Mesenchymal stem cell (in vitro differentiated cells and primary cell): ENCODE data around the gene PHKB.
"Not testable (repeated sequence)": the region's sequence is repeated elsewhere in the genome, so short reads cannot be mapped to it uniquely, and the experiment has no call there.

ENCODE experiments used
- DNase-seq: peaks from one replicate; pipeline ENCODE4 v3.0.0-alpha.2; 2013
- H2AFZ ChIP-seq: one replicate; pipeline ENCODE4 v1.6.1; 2013; ENCODE audit warnings: low read depth, mild to moderate bottlenecking, control low read depth, inconsistent platforms, low read length, moderate library complexity
- H2AK5ac ChIP-seq: 2 replicates; pipeline ENCODE4 v1.6.1; 2013; ENCODE audit warnings: low read length, moderate library complexity, mild to moderate bottlenecking, inconsistent platforms; ENCODE audit not compliant: severe bottlenecking
- H2BK120ac ChIP-seq: one replicate; pipeline ENCODE4 v1.6.1; 2013; ENCODE audit warnings: low read depth, mild to moderate bottlenecking, inconsistent platforms, low read length, moderate library complexity
- H2BK12ac ChIP-seq, 2 experiments: one replicate each; pipeline ENCODE4 v1.6.1; 2013; ENCODE audit warnings: inconsistent platforms in 2 of 2, low read length in 2 of 2, mild to moderate bottlenecking in 2 of 2, moderate library complexity in 2 of 2, control low read depth in 1 of 2
- H2BK15ac ChIP-seq: one replicate; pipeline ENCODE4 v1.6.1; 2013; ENCODE audit warnings: mild to moderate bottlenecking, low read depth, inconsistent platforms; ENCODE audit not compliant: poor library complexity, severe bottlenecking
- H2BK5ac ChIP-seq: 2 replicates; pipeline ENCODE4 v1.6.1; 2013; ENCODE audit warnings: low read depth, mild to moderate bottlenecking, low read length, control low read depth, inconsistent platforms; ENCODE audit not compliant: poor library complexity, severe bottlenecking
- H3K14ac ChIP-seq, 2 experiments: one replicate each; pipeline ENCODE4 v1.6.1; 2013; ENCODE audit warnings: inconsistent platforms in 2 of 2, low read length in 2 of 2, control low read depth in 1 of 2, mild to moderate bottlenecking in 1 of 2, moderate library complexity in 1 of 2
- H3K18ac ChIP-seq, 2 experiments: one replicate each; pipeline ENCODE4 v1.6.1; 2013; ENCODE audit warnings: inconsistent platforms in 2 of 2, low read length in 2 of 2, control low read depth in 1 of 2, low read depth in 1 of 2, mild to moderate bottlenecking in 1 of 2
- H3K23ac ChIP-seq, 2 experiments: one replicate each; pipeline ENCODE4 v1.6.1; 2013; ENCODE audit warnings: inconsistent platforms in 2 of 2, low read length in 2 of 2, mild to moderate bottlenecking in 2 of 2, moderate library complexity in 2 of 2, control low read depth in 1 of 2
- H3K27ac ChIP-seq: 2 replicates; pipeline ENCODE4 v1.5.1; 2013; ENCODE audit warnings: mild to moderate bottlenecking, moderate library complexity, low read length, control low read depth, inconsistent platforms; ENCODE audit not compliant: poor library complexity, severe bottlenecking
- H3K27me3 ChIP-seq, 2 experiments: 2 replicates each; pipeline versions ENCODE4 v1.6.1 to v1.7.0; 2013; ENCODE audit warnings: low read length in 2 of 2, mild to moderate bottlenecking in 2 of 2, moderate library complexity in 2 of 2, control low read depth in 1 of 2, inconsistent platforms in 1 of 2; ENCODE audit not compliant: control insufficient read depth in 1 of 2, insufficient read depth in 1 of 2
- H3K36me3 ChIP-seq, 2 experiments: 2 replicates each; pipeline versions ENCODE4 v1.6.1 to v1.7.0; 2013; ENCODE audit warnings: low read length in 2 of 2, control low read depth in 1 of 2, inconsistent platforms in 1 of 2, low read depth in 1 of 2, mild to moderate bottlenecking in 1 of 2; ENCODE audit not compliant: insufficient read depth in 2 of 2, control insufficient read depth in 1 of 2
- H3K4ac ChIP-seq, 2 experiments: one replicate each; pipeline ENCODE4 v1.6.1; 2013; ENCODE audit warnings: inconsistent platforms in 2 of 2, low read length in 2 of 2, mild to moderate bottlenecking in 2 of 2, moderate library complexity in 2 of 2, control low read depth in 1 of 2, low read depth in 1 of 2
- H3K4me1 ChIP-seq: 2 replicates; pipeline ENCODE4 v1.6.1; 2013; ENCODE audit warnings: low read depth, low read length, control low read depth; ENCODE audit not compliant: control insufficient read depth, insufficient read depth
- H3K4me2 ChIP-seq: 2 replicates; pipeline ENCODE4 v1.6.1; 2013; ENCODE audit warnings: low read length, mild to moderate bottlenecking, inconsistent platforms; ENCODE audit not compliant: poor library complexity, severe bottlenecking
- H3K4me3 ChIP-seq, 2 experiments: 2 replicates each; pipeline versions ENCODE4 v1.5.1 to v1.7.0; 2013; ENCODE audit warnings: low read length in 2 of 2, mild to moderate bottlenecking in 2 of 2, control low read depth in 1 of 2, low read depth in 1 of 2; ENCODE audit not compliant: insufficient read depth in 1 of 2
- H3K79me1 ChIP-seq: replicated peaks from 2 replicates; pipeline ENCODE4 v1.6.1; 2013; ENCODE audit warnings: mild to moderate bottlenecking, control low read depth, low read length, inconsistent platforms; ENCODE audit not compliant: poor library complexity, severe bottlenecking
- H3K9ac ChIP-seq: 2 replicates; pipeline ENCODE4 v1.7.0; 2013; ENCODE audit warnings: mild to moderate bottlenecking, low read length, moderate library complexity
- H3K9me3 ChIP-seq: 2 replicates; pipeline ENCODE4 v1.7.0; 2013; ENCODE audit warnings: mild to moderate bottlenecking, low read length; ENCODE audit not compliant: control insufficient read depth
- H4K8ac ChIP-seq: one replicate; pipeline ENCODE4 v1.6.1; 2013; ENCODE audit warnings: inconsistent platforms, mild to moderate bottlenecking, low read length, moderate library complexity
- H4K91ac ChIP-seq: one replicate; pipeline ENCODE4 v1.6.1; 2013; ENCODE audit warnings: mild to moderate bottlenecking, low read length, inconsistent platforms
- WGBS: methylation state at CpG from one replicate; pipeline ENCODE4 v1.1.7; 2013; ENCODE audit warnings: mixed read lengths; 5-methylcytosine and 5-hydroxymethylcytosine counted together

The PHKB gene

GRCh38 chr16:47539707-47540670 is 78.9 kb downstream of the PHKB start:
- 97% methylated on average over 10 of the region's 13 CpGs for WGBS
- H4K8ac ChIP-seq, result not testable (repeated sequence)
- H3K36me3 ChIP-seq, result peaks cover 0 to 11% of the 10 kb centered on the region in 2 experiments

GRCh38 chr16:47541135-47541534 is 80.0 kb downstream of the PHKB start:
- H3K14ac ChIP-seq, H2BK5ac ChIP-seq, H3K4ac ChIP-seq, H2BK15ac ChIP-seq, H4K8ac ChIP-seq, H3K4me1 ChIP-seq, DNase-seq, H3K27ac ChIP-seq, H3K79me1 ChIP-seq, H3K18ac ChIP-seq, H2BK12ac ChIP-seq, H3K9ac ChIP-seq, H3K23ac ChIP-seq, H2BK120ac ChIP-seq, H3K27me3 ChIP-seq, H2AFZ ChIP-seq, H4K91ac ChIP-seq, H3K36me3 ChIP-seq, H3K4me3 ChIP-seq, H2AK5ac ChIP-seq, H3K4me2 ChIP-seq: not testable (repeated sequence)
- H3K9me3 ChIP-seq, result peaks cover 28% of the 10 kb centered on the region
- no CpG with 5 or more reads among the region's 3 CpGs for WGBS

More at GRCh38 chr16:47539707-47540670, 78.9 kb downstream of the PHKB start:
- H2BK15ac ChIP-seq, H3K79me1 ChIP-seq, H3K14ac ChIP-seq, DNase-seq, H3K9ac ChIP-seq, H3K27me3 ChIP-seq, H4K91ac ChIP-seq, H2AFZ ChIP-seq, H2AK5ac ChIP-seq, H3K4me3 ChIP-seq, H3K27ac ChIP-seq, H3K4me1 ChIP-seq, H3K18ac ChIP-seq, H3K23ac ChIP-seq, H2BK5ac ChIP-seq, H2BK120ac ChIP-seq, H2BK12ac ChIP-seq, H3K4ac ChIP-seq, H3K4me2 ChIP-seq: not testable (repeated sequence)
- H3K9me3 ChIP-seq, result peaks cover 25% of the 10 kb centered on the region

GRCh38 chr16:47544255-47544654 is 83.1 kb downstream of the PHKB start:
- H2BK120ac ChIP-seq, H2AK5ac ChIP-seq, DNase-seq, H2BK5ac ChIP-seq, H3K4ac ChIP-seq, H4K8ac ChIP-seq, H3K14ac ChIP-seq, H3K18ac ChIP-seq, H3K27me3 ChIP-seq, H4K91ac ChIP-seq, H3K23ac ChIP-seq, H3K27ac ChIP-seq, H3K79me1 ChIP-seq, H2BK15ac ChIP-seq, H3K9ac ChIP-seq, H3K4me1 ChIP-seq, H2BK12ac ChIP-seq, H3K4me3 ChIP-seq, H2AFZ ChIP-seq, H3K4me2 ChIP-seq: not testable (repeated sequence)
- 97% methylated on average over 6 of the region's 6 CpGs for WGBS
- Histone ChIP-seq H3K36me3 (peaks cover 10 to 22% of the 10 kb centered on the region in 2 experiments), H3K9me3 (peaks cover 29% of the 10 kb centered on the region)

GRCh38 chr16:47551185-47551584 is 90.1 kb downstream of the PHKB start:
- H3K9me3 ChIP-seq, result peaks cover 24% of the 10 kb centered on the region
- not testable (repeated sequence) for H2BK5ac ChIP-seq, H2BK12ac ChIP-seq, DNase-seq, H3K27ac ChIP-seq, H3K23ac ChIP-seq, H2BK15ac ChIP-seq, H3K4ac ChIP-seq, H3K14ac ChIP-seq, H4K8ac ChIP-seq, H4K91ac ChIP-seq, H2BK120ac ChIP-seq, H2AFZ ChIP-seq, H3K4me2 ChIP-seq, H3K4me1 ChIP-seq, H3K18ac ChIP-seq, H2AK5ac ChIP-seq, H3K4me3 ChIP-seq, H3K27me3 ChIP-seq, H3K9ac ChIP-seq
- 100% methylated on average over 2 of the region's 3 CpGs for WGBS
- peaks cover 11% of the 10 kb centered on the region for H3K79me1 ChIP-seq
- H3K36me3 ChIP-seq, result peaks cover 22 to 36% of the 10 kb centered on the region in 2 experiments
